ENCODE results near the gene DRD4. TPM values are rescaled to one million over a fixed set of nuclear protein-coding genes. Genes with fewer than 3 reads are reported as not detected.

The DRD4 gene
- total RNA-seq, 1 experiment from 2014 or later, result not detected

GRCh38 chr11:607020-607780 is 29.9 kb upstream of the DRD4 start:
- no peaks in the 10 kb centered on the region for H3K9me3 ChIP-seq
- no peak overlapping the region for H3K4me3 ChIP-seq
- H3K27me3 ChIP-seq, result no peaks in the 10 kb centered on the region
- no peak for DNase-seq
- peaks cover 92% of the 10 kb centered on the region for H3K36me3 ChIP-seq

GRCh38 chr11:607971-608659 is 29.0 kb upstream of the DRD4 start:
- H3K9me3 ChIP-seq, result no peaks in the 10 kb centered on the region
- no peak overlapping the region for H3K4me3 ChIP-seq
- peaks cover 95% of the 10 kb centered on the region for H3K36me3 ChIP-seq
- H3K27me3 ChIP-seq, result no peaks in the 10 kb centered on the region
- no peak for DNase-seq

- no peak overlapping the region for H3K4me3 ChIP-seq
- peaks cover 95% of the 10 kb centered on the region for H3K36me3 ChIP-seq
- no peaks in the 10 kb centered on the region for H3K27me3 ChIP-seq
- no peak for DNase-seq
- no peaks in the 10 kb centered on the region for H3K9me3 ChIP-seq
Observed at GRCh38 chr11:608791-609251, 28.2 kb upstream of the DRD4 start.

GRCh38 chr11:609341-609811 is 27.7 kb upstream of the DRD4 start:
- no peaks in the 10 kb centered on the region for H3K9me3 ChIP-seq
- no peak overlapping the region for H3K4me3 ChIP-seq
- H3K36me3 ChIP-seq, result peaks cover 95% of the 10 kb centered on the region
- no peaks in the 10 kb centered on the region for H3K27me3 ChIP-seq
- DNase-seq, result no peak

- H3K36me3 ChIP-seq, result peaks cover 95% of the 10 kb centered on the region
- H3K9me3 ChIP-seq, result no peaks in the 10 kb centered on the region
- no peak overlapping the region for H3K4me3 ChIP-seq
- no peaks in the 10 kb centered on the region for H3K27me3 ChIP-seq
- DNase-seq, result no peak
Observed at GRCh38 chr11:610146-610801, 26.8 kb upstream of the DRD4 start.

- no peak for DNase-seq
- H3K36me3 ChIP-seq, result peaks cover 90% of the 10 kb centered on the region
- H3K27me3 ChIP-seq, result no peaks in the 10 kb centered on the region
Observed at GRCh38 chr11:611001-611996, 25.8 kb upstream of the DRD4 start.

GRCh38 chr11:612201-612960 is 24.7 kb upstream of the DRD4 start:
- peak; percentile 47 for DNase-seq
- H3K4me3 ChIP-seq, result no peak overlapping the region
- no peaks in the 10 kb centered on the region for H3K27me3 ChIP-seq
- no peaks in the 10 kb centered on the region for H3K9me3 ChIP-seq
- H3K36me3 ChIP-seq, result peaks cover 80% of the 10 kb centered on the region

More at GRCh38 chr11:611001-611996, 25.8 kb upstream of the DRD4 start:
- Histone ChIP-seq H3K9me3 (no peaks in the 10 kb centered on the region), H3K4me3 (no peak overlapping the region)

GRCh38 chr11:612961-613300 is 24.1 kb upstream of the DRD4 start:
- Histone ChIP-seq H3K4me3 (no peak overlapping the region), H3K9me3 (no peaks in the 10 kb centered on the region), H3K27me3 (no peaks in the 10 kb centered on the region), H3K36me3 (peaks cover 77% of the 10 kb centered on the region)
- no peak for DNase-seq

- Histone ChIP-seq H3K9me3 (no peaks in the 10 kb centered on the region), H3K4me3 (no peak overlapping the region), H3K27me3 (no peaks in the 10 kb centered on the region), H3K36me3 (peaks cover 76% of the 10 kb centered on the region)
- peak; percentile 70 for DNase-seq
Observed at GRCh38 chr11:613369-613968, 23.6 kb upstream of the DRD4 start.

GRCh38 chr11:614021-614622 is 22.9 kb upstream of the DRD4 start:
- Histone ChIP-seq H3K4me3 (peak overlapping the region; percentile 74), H3K9me3 (no peaks in the 10 kb centered on the region), H3K27me3 (no peaks in the 10 kb centered on the region), H3K36me3 (peaks cover 70% of the 10 kb centered on the region)
- no peak for DNase-seq

GRCh38 chr11:614623-615503 is 22.2 kb upstream of the DRD4 start:
- Histone ChIP-seq H3K9me3 (no peaks in the 10 kb centered on the region), H3K36me3 (peaks cover 65% of the 10 kb centered on the region), H3K27me3 (no peaks in the 10 kb centered on the region), H3K4me3 (peak overlapping the region; percentile 74)
- DNase-seq, result peak; percentile 52

- Histone ChIP-seq H3K4me3 (peak within 1 kb of the TSS; percentile 74), H3K27me3 (no peaks in the 10 kb centered on the region), H3K9me3 (no peaks in the 10 kb centered on the region), H3K36me3 (peaks cover 57% of the 10 kb centered on the region)
- DNase-seq, result peak; percentile 85
Observed at GRCh38 chr11:615504-616319, 21.4 kb upstream of the DRD4 start, which contains the start of gene IRF7. IRF7 (minus strand) TSS chr11:615950; CDS start chr11:615364, 586 bp downstream.
